Liver (tissue), 9 donors: ENCODE data around the gene ZNF518B. TPM values are rescaled to one million over a fixed set of nuclear protein-coding genes. Genes with fewer than 3 reads are reported as not detected.

ENCODE experiments used
- DNase-seq: peaks from one replicate; pipeline ENCODE4 v3.0.0-alpha.2; 2017; ENCODE audit warnings: low spot score
- H3K27ac ChIP-seq, 2 donors: one replicate each; pipeline ENCODE4 v1.7.0; 2013; ENCODE audit warnings: inconsistent platforms in 2 of 2, low read length in 2 of 2, control low read depth in 1 of 2, low read depth in 1 of 2, mild to moderate bottlenecking in 1 of 2
- H3K27me3 ChIP-seq, 4 donors: one replicate each; pipeline versions ENCODE4 v1.6.1 to v1.7.0; 2013; ENCODE audit warnings: low read length in 3 of 4, inconsistent platforms in 1 of 4, mild to moderate bottlenecking in 1 of 4, moderate library complexity in 1 of 4; ENCODE audit not compliant: control insufficient read depth in 4 of 4, insufficient read depth in 4 of 4
- H3K36me3 ChIP-seq, 4 donors: one replicate each; pipeline versions ENCODE4 v1.6.1 to v1.7.0; 2013; ENCODE audit warnings: low read length in 3 of 4, mild to moderate bottlenecking in 3 of 4, low read depth in 1 of 4, moderate library complexity in 1 of 4; ENCODE audit not compliant: control insufficient read depth in 4 of 4, insufficient read depth in 3 of 4
- H3K4me1 ChIP-seq, 4 donors: one replicate each; pipeline versions ENCODE4 v1.6.1 to v1.7.0; 2013; ENCODE audit warnings: low read length in 3 of 4, mild to moderate bottlenecking in 3 of 4, moderate library complexity in 1 of 4; ENCODE audit not compliant: control insufficient read depth in 4 of 4, insufficient read depth in 4 of 4
- H3K4me3 ChIP-seq, 3 donors: one replicate each; pipeline versions ENCODE4 v1.6.1 to v1.7.0; 2013; ENCODE audit warnings: low read length in 3 of 3, control low read depth in 1 of 3, low read depth in 1 of 3, mild to moderate bottlenecking in 1 of 3
- H3K9ac ChIP-seq, 2 donors: one replicate each; pipeline ENCODE4 v1.7.0; 2013; ENCODE audit warnings: low read length in 2 of 2, mild to moderate bottlenecking in 2 of 2, moderate library complexity in 2 of 2, control low read depth in 1 of 2, low read depth in 1 of 2
- H3K9me3 ChIP-seq, 4 donors: one replicate each; pipeline versions ENCODE4 v1.6.1 to v1.7.0; 2013; ENCODE audit warnings: low read length in 3 of 4; ENCODE audit not compliant: control insufficient read depth in 4 of 4
- ATF3 ChIP-seq: IDR thresholded peaks from 2 replicates; pipeline ENCODE4 v1.6.1; 2016; ENCODE audit warnings: antibody characterized with exemption
- CTCF ChIP-seq: fragments of 150-350 bp; IDR thresholded peaks from 2 replicates; pipeline ENCODE4 v1.5.1; 2017; ENCODE audit warnings: improper control_type of control experiment, low read depth, low read length; ENCODE audit not compliant: missing input control
- EGR1 ChIP-seq, 2 donors: IDR thresholded peaks; 2 replicates each; pipeline ENCODE4 v1.6.1; 2016 to 2018; ENCODE audit warnings: antibody characterized with exemption in 2 of 2, low read depth in 2 of 2
- FOXA1 ChIP-seq: IDR thresholded peaks from 2 replicates; pipeline ENCODE4 v1.6.1; 2016; ENCODE audit warnings: antibody characterized with exemption
- FOXA2 ChIP-seq: IDR thresholded peaks from 2 replicates; pipeline ENCODE4 v1.6.1; 2016; ENCODE audit warnings: antibody characterized with exemption
- GABPA ChIP-seq, 2 donors: IDR thresholded peaks in 1 of 2; conservative IDR thresholded peaks in 1 of 2; 2 replicates each; pipeline ENCODE4 v1.6.1; 2016; ENCODE audit warnings: antibody characterized with exemption in 2 of 2, mild to moderate bottlenecking in 1 of 2, moderate library complexity in 1 of 2
- HNF4A ChIP-seq, 2 donors: conservative IDR thresholded peaks; 2 replicates each; pipeline ENCODE4 v1.6.1; 2016; ENCODE audit warnings: antibody characterized with exemption in 2 of 2, mild to moderate bottlenecking in 2 of 2
- HNF4G ChIP-seq: IDR thresholded peaks from 2 replicates; pipeline ENCODE4 v1.6.1; 2016; ENCODE audit warnings: antibody characterized with exemption
- JUND ChIP-seq, 2 donors: IDR thresholded peaks; 2 replicates each; pipeline ENCODE4 v1.6.1; 2016; ENCODE audit warnings: antibody characterized with exemption in 2 of 2
- MAX ChIP-seq: IDR thresholded peaks from 2 replicates; pipeline ENCODE4 v1.6.1; 2016; ENCODE audit warnings: antibody characterized with exemption
- NR2F2 ChIP-seq: IDR thresholded peaks from 2 replicates; pipeline ENCODE4 v1.6.1; 2016; ENCODE audit warnings: antibody characterized with exemption
- RAD21 ChIP-seq, 2 donors: IDR thresholded peaks; 2 replicates each; pipeline ENCODE4 v1.6.1; 2016; ENCODE audit warnings: antibody characterized with exemption in 2 of 2, mild to moderate bottlenecking in 2 of 2
- REST ChIP-seq: IDR thresholded peaks from 2 replicates; pipeline ENCODE4 v1.6.1; 2016; ENCODE audit warnings: antibody characterized with exemption, mild to moderate bottlenecking
- RXRA ChIP-seq, 2 donors: IDR thresholded peaks; 2 replicates each; pipeline ENCODE4 v1.6.1; 2017 to 2018; ENCODE audit warnings: antibody characterized with exemption in 2 of 2, mild to moderate bottlenecking in 1 of 2
- SP1 ChIP-seq: IDR thresholded peaks from 2 replicates; pipeline ENCODE4 v1.6.1; 2018; ENCODE audit warnings: antibody characterized with exemption, mild to moderate bottlenecking
- TAF1 ChIP-seq: conservative IDR thresholded peaks from 2 replicates; pipeline ENCODE4 v1.6.1; 2016; ENCODE audit warnings: antibody characterized with exemption, mild to moderate bottlenecking
- YY1 ChIP-seq: IDR thresholded peaks from 2 replicates; pipeline ENCODE4 v1.6.1; 2016; ENCODE audit warnings: antibody characterized with exemption, mild to moderate bottlenecking
- ZBTB33 ChIP-seq: IDR thresholded peaks from 2 replicates; pipeline ENCODE4 v1.6.1; 2016; ENCODE audit warnings: antibody characterized with exemption
- WGBS: extraction: QIAGEN DNeasy Blood & Tissue Kit; methylation state at CpG from one replicate; pipeline ENCODE4 v1.1.7; 2013; 5-methylcytosine and 5-hydroxymethylcytosine counted together
- polyA plus RNA-seq, 2 donors: library from polyadenylated mRNA; stranded (reverse) in 1 of 2; unstranded in 1 of 2; fragments of 200-250 nt in 1 of 2; fragments of >200 nt in 1 of 2; fragmentation: Nextera tagmentation in 1 of 2; extraction: Ambion mirVana in 1 of 2; gene quantifications; one replicate each; pipeline versions ENCODE4 v1.2.1 to v1.2.3, GENCODE V29; 2013 to 2015
- total RNA-seq, 2 donors: library from RNA; depleted of rRNA; stranded (reverse); fragments of >200 nt; gene quantifications; one replicate each; pipeline ENCODE4 v1.2.3, GENCODE V29; 2014
- donor health status: healthy.
- donor health status: healthy.
- donor health status: healthy.
- donor health status: healthy.
- donor health status: healthy.

The ZNF518B gene
- total and polyA plus RNA-seq, 4 donors: 1.4 to 15.0 (median 6.9) TPM

GRCh38 chr4:10500776-10501175 lies 43.5 kb upstream of the ZNF518B start:
- Histone ChIP-seq H3K4me1 (no peaks in the 10 kb centered on the region), H3K27ac (no peak overlapping the region), H3K9me3 (no peaks in the 10 kb centered on the region), H3K4me3 (no peak overlapping the region), H3K36me3 (no peaks in the 10 kb centered on the region), H3K27me3 (peaks cover 0 to 4% (median 0%) of the 10 kb centered on the region in 4 donors), H3K9ac (no peak overlapping the region)
- WGBS: 80% methylated on average over 6 of the region's 6 CpGs
- DNase-seq: no peak
- TF ChIP-seq RXRA (IDR thresholded peaks at IDR 0.05) (no peak), FOXA1 (no peak), EGR1 (IDR thresholded peaks at IDR 0.05; ENCODE audit: low read depth in 2 of 2) (no peak), MAX (no peak), ZBTB33 (no peak), YY1 (no peak), TAF1 (no peak), CTCF (no peak), GABPA (IDR thresholded peaks at IDR 0.05 in 1 of 2, conservative IDR thresholded peaks at IDR 0.05 in 1 of 2) (no peak), HNF4A (conservative IDR thresholded peaks at IDR 0.05) (no peak), SP1 (no peak), HNF4G (no peak), NR2F2 (no peak), JUND (IDR thresholded peaks at IDR 0.05) (no peak), RAD21 (IDR thresholded peaks at IDR 0.05) (no peak), FOXA2 (no peak), ATF3 (no peak), REST (no peak)
